HEK293 (cell line): ENCODE results near the gene ST8SIA5.

Experiments used
- CTCF ChIA-PET: fragments of 350-600 bp; formaldehyde crosslinking; extraction: SDS; loops from one replicate; lab custom pipeline; 2021; ENCODE audit warnings: antibody characterized with exemption; lab: Yijun Ruan, JAX
- POLR2A ChIA-PET: fragments of 300-600 bp; formaldehyde crosslinking; extraction: SDS; loops from one replicate; lab custom pipeline; 2020; ENCODE audit warnings: antibody characterized with exemption, inconsistent platforms; lab: Yijun Ruan, JAX
- H3K27ac ChIP-seq: fragments of 200-500 bp; sonication (Bioruptor generic); 2 replicates; pipeline ENCODE4 v1.5.1; 2014; ENCODE audit warnings: low read depth, low read length, control low read depth, inconsistent platforms; ENCODE audit errors: extremely low read depth
- H3K36me3 ChIP-seq, 2 experiments: fragments of 200-500 bp in 1 of 2; sonication (Bioruptor generic) in 1 of 2; 1 replicate in 1 of 2; 2 replicates in 1 of 2; pipeline ENCODE4 v1.5.1; 2014 to 2017; ENCODE audit warnings: inconsistent platforms in 2 of 2, low read length in 2 of 2; ENCODE audit not compliant: control insufficient read depth in 2 of 2, insufficient read depth in 1 of 2
- H3K4me1 ChIP-seq: fragments of 200-500 bp; sonication (Bioruptor generic); 2 replicates; pipeline ENCODE4 v1.5.1; 2014; ENCODE audit warnings: mild to moderate bottlenecking, low read length, inconsistent platforms; ENCODE audit not compliant: control insufficient read depth, insufficient read depth
- H3K4me3 ChIP-seq: 2 replicates; pipeline ENCODE4 v1.5.1; 2011; ENCODE audit warnings: low read depth, mild to moderate bottlenecking, control low read depth, low read length, moderate library complexity
- H3K9me3 ChIP-seq: fragments of 200-500 bp; sonication (Bioruptor generic); 2 replicates; pipeline ENCODE4 v1.5.1; 2014; ENCODE audit warnings: low read depth, low read length, inconsistent platforms; ENCODE audit not compliant: control insufficient read depth, insufficient read depth
- EGR2 ChIP-seq: fragments of 450-650 bp; formaldehyde crosslinking; IDR thresholded peaks from 2 replicates; pipeline ENCODE4 v1.5.1; 2016; ENCODE audit warnings: low read depth, missing biosample characterization, missing genetic modification characterization
- GFI1B ChIP-seq: fragments of 450-650 bp; formaldehyde crosslinking; IDR thresholded peaks from 2 replicates; pipeline ENCODE4 v1.5.1; 2016; ENCODE audit warnings: missing biosample characterization, missing genetic modification characterization
- HOXC10 ChIP-seq: sonication (generic); formaldehyde crosslinking; IDR thresholded peaks from 2 replicates; pipeline ENCODE4 v1.8.1; 2023; ENCODE audit warnings: mild to moderate bottlenecking, missing genetic modification reagents
- KLF17 ChIP-seq: fragments of 450-650 bp; formaldehyde crosslinking; IDR thresholded peaks from 2 replicates; pipeline ENCODE4 v1.5.1; 2016; ENCODE audit warnings: missing biosample characterization, missing genetic modification characterization
- MYNN ChIP-seq: fragments of 450-650 bp; formaldehyde crosslinking; IDR thresholded peaks from 2 replicates; pipeline ENCODE4 v1.5.1; 2016; ENCODE audit warnings: missing biosample characterization, missing genetic modification characterization, borderline replicate concordance
- SP2 ChIP-seq: fragments of 450-650 bp; formaldehyde crosslinking; IDR thresholded peaks from 2 replicates; pipeline ENCODE4 v1.5.1; 2016; ENCODE audit warnings: missing biosample characterization, missing genetic modification characterization
- TCF7L2 ChIP-seq: IDR thresholded peaks from 2 replicates; pipeline ENCODE4 v1.6.1; 2011; ENCODE audit warnings: low read depth, mild to moderate bottlenecking, inconsistent platforms, low read length, moderate library complexity, borderline replicate concordance
- ZEB2 ChIP-seq: fragments of 450-650 bp; formaldehyde crosslinking; IDR thresholded peaks from 2 replicates; pipeline ENCODE4 v1.5.1; 2016; ENCODE audit warnings: missing biosample characterization, missing genetic modification characterization
- ZFHX2 ChIP-seq: fragments of 450-650 bp; formaldehyde crosslinking; conservative IDR thresholded peaks from 2 replicates; pipeline ENCODE4 v1.5.1; 2016; ENCODE audit warnings: missing biosample characterization, missing genetic modification characterization
- ZNF121 ChIP-seq: fragments of 450-650 bp; formaldehyde crosslinking; IDR thresholded peaks from 2 replicates; pipeline ENCODE4 v1.5.1; 2016; ENCODE audit warnings: missing biosample characterization, missing genetic modification characterization
- ZNF146 ChIP-seq: fragments of 450-650 bp; formaldehyde crosslinking; IDR thresholded peaks from 2 replicates; pipeline ENCODE4 v1.5.1; 2016; ENCODE audit warnings: missing biosample characterization, missing genetic modification characterization
- ZNF350 ChIP-seq: fragments of 450-650 bp; formaldehyde crosslinking; IDR thresholded peaks from 2 replicates; pipeline ENCODE4 v1.5.0; 2017; ENCODE audit warnings: missing biosample characterization, mild to moderate bottlenecking, missing genetic modification characterization
- ZNF404 ChIP-seq: fragments of 450-650 bp; formaldehyde crosslinking; IDR thresholded peaks from 2 replicates; pipeline ENCODE4 v1.5.1; 2017; ENCODE audit warnings: missing biosample characterization, missing genetic modification characterization
- ZNF473 ChIP-seq: fragments of 450-650 bp; formaldehyde crosslinking; IDR thresholded peaks from 2 replicates; pipeline ENCODE4 v1.5.1; 2017; ENCODE audit warnings: missing biosample characterization, missing genetic modification characterization
- ZNF530 ChIP-seq: fragments of 450-650 bp; formaldehyde crosslinking; IDR thresholded peaks from 2 replicates; pipeline ENCODE4 v1.5.1; 2016; ENCODE audit warnings: low read depth, missing biosample characterization, missing genetic modification characterization
- ZNF596 ChIP-seq: fragments of 450-650 bp; IDR thresholded peaks from 2 replicates; pipeline ENCODE4 v1.5.0; 2018; ENCODE audit warnings: missing biosample characterization, mild to moderate bottlenecking, missing genetic modification characterization, moderate library complexity
- ZNF701 ChIP-seq: fragments of 450-650 bp; formaldehyde crosslinking; IDR thresholded peaks from 2 replicates; pipeline ENCODE4 v1.5.1; 2016; ENCODE audit warnings: missing biosample characterization, missing genetic modification characterization
- ZNF747 ChIP-seq: fragments of 450-650 bp; formaldehyde crosslinking; IDR thresholded peaks from 2 replicates; pipeline ENCODE4 v1.5.1; 2016; ENCODE audit warnings: missing biosample characterization, missing genetic modification characterization
- TF ChIP-seq, protein P1 (sequence below): fragments of 450-650 bp; formaldehyde crosslinking; conservative IDR thresholded peaks from 2 replicates; pipeline ENCODE4 v1.5.1; 2016; ENCODE audit warnings: low read depth, missing biosample characterization, missing genetic modification characterization
- TF ChIP-seq, protein P2 (sequence below): fragments of 450-650 bp; formaldehyde crosslinking; IDR thresholded peaks from 2 replicates; pipeline ENCODE4 v1.5.1; 2016; ENCODE audit warnings: missing biosample characterization, missing genetic modification characterization, low read depth
- TF ChIP-seq, protein P3 (sequence below): fragments of 450-650 bp; formaldehyde crosslinking; IDR thresholded peaks from 2 replicates; pipeline ENCODE4 v1.5.1; 2016; ENCODE audit warnings: missing biosample characterization, missing genetic modification characterization

ST8SIA5 gene

GRCh38 chr18:46688853-46689525, 67.9 kb downstream of the ST8SIA5 start:
- ChIA-PET POLR2A (no interaction called here), CTCF (interaction anchor here (0.5 kb wide), 1 partner anchor 563 kb away, joined by 3 read pairs; no protein-coding TSS in a partner anchor)
- Histone ChIP-seq H3K36me3 (no peaks in the 10 kb centered on the region), H3K4me3 (no peak overlapping the region), H3K4me1 (no peaks in the 10 kb centered on the region), H3K9me3 (no peaks in the 10 kb centered on the region), H3K27ac (no peak overlapping the region)
- TF ChIP-seq ZFHX2 (tag by site-specific recombination) (peak; percentile 89), SP2 (tag by site-specific recombination) (no peak), KLF17 (tag by site-specific recombination) (no peak), MYNN (no peak), ZNF146 (tag by site-specific recombination) (no peak), ZNF596 (tag by site-specific recombination) (no peak), ZNF404 (tag by site-specific recombination) (no peak), EGR2 (tag by site-specific recombination) (peak; percentile 89), ZNF350 (tag by site-specific recombination) (no peak), ZNF473 (no peak), ZNF530 (no peak)
- TF ChIP-seq, protein P1, sequence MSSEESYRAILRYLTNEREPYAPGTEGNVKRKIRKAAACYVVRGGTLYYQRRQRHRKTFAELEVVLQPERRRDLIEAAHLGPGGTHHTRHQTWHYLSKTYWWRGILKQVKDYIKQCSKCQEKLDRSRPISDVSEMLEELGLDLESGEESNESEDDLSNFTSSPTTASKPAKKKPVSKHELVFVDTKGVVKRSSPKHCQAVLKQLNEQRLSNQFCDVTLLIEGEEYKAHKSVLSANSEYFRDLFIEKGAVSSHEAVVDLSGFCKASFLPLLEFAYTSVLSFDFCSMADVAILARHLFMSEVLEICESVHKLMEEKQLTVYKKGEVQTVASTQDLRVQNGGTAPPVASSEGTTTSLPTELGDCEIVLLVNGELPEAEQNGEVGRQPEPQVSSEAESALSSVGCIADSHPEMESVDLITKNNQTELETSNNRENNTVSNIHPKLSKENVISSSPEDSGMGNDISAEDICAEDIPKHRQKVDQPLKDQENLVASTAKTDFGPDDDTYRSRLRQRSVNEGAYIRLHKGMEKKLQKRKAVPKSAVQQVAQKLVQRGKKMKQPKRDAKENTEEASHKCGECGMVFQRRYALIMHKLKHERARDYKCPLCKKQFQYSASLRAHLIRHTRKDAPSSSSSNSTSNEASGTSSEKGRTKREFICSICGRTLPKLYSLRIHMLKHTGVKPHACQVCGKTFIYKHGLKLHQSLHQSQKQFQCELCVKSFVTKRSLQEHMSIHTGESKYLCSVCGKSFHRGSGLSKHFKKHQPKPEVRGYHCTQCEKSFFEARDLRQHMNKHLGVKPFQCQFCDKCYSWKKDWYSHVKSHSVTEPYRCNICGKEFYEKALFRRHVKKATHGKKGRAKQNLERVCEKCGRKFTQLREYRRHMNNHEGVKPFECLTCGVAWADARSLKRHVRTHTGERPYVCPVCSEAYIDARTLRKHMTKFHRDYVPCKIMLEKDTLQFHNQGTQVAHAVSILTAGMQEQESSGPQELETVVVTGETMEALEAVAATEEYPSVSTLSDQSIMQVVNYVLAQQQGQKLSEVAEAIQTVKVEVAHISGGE: no peak

DNA sequence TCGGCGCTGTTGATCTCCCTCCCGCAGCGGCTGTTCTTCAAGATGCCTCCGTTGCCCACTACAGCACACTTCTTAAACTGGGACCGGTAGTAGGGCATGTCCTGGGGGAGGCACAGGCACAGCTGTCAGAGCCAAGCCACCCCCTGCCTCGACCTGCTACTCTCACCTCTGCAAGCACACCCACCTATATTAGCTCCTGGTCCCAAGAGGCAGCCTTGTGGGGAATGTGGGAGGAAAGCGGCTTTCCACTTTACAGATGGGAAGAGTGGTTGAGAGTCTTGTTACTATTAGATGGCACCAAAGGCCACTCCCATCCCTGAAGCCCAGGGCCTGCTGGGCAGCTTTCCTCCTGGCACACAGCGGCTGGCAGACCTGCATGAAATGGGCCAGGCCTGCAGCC, 70.7 kb downstream of the ST8SIA5 start:
- no peaks in the 10 kb centered on the region for H3K4me1 ChIP-seq
- TF ChIP-seq, protein P2, sequence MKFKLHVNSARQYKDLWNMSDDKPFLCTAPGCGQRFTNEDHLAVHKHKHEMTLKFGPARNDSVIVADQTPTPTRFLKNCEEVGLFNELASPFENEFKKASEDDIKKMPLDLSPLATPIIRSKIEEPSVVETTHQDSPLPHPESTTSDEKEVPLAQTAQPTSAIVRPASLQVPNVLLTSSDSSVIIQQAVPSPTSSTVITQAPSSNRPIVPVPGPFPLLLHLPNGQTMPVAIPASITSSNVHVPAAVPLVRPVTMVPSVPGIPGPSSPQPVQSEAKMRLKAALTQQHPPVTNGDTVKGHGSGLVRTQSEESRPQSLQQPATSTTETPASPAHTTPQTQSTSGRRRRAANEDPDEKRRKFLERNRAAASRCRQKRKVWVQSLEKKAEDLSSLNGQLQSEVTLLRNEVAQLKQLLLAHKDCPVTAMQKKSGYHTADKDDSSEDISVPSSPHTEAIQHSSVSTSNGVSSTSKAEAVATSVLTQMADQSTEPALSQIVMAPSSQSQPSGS (tag by site-specific recombination): no peak
- TF ChIP-seq, protein P3, sequence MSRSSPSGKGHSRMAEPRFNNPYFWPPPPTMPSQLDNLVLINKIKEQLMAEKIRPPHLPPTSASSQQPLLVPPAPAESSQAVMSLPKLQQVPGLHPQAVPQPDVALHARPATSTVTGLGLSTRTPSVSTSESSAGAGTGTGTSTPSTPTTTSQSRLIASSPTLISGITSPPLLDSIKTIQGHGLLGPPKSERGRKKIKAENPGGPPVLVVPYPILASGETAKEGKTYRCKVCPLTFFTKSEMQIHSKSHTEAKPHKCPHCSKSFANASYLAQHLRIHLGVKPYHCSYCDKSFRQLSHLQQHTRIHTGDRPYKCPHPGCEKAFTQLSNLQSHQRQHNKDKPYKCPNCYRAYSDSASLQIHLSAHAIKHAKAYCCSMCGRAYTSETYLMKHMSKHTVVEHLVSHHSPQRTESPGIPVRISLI (tag by site-specific recombination): no peak
- TF ChIP-seq EGR2 (tag by site-specific recombination) (peak; percentile 75), HOXC10 (no peak), ZNF596 (tag by site-specific recombination) (no peak), ZFHX2 (tag by site-specific recombination) (peak; percentile 57), ZNF701 (tag by site-specific recombination) (no peak), ZNF747 (no peak), TCF7L2 (no peak), GFI1B (tag by site-specific recombination) (no peak), ZEB2 (tag by site-specific recombination) (no peak), ZNF121 (tag by site-specific recombination) (no peak)
- CTCF ChIA-PET: no interaction called here
- no peaks in the 10 kb centered on the region for H3K36me3 ChIP-seq
- no peak overlapping the region for H3K27ac ChIP-seq
- no peaks in the 10 kb centered on the region for H3K9me3 ChIP-seq
- H3K4me3 ChIP-seq: no peak overlapping the region
- POLR2A ChIA-PET: no interaction called here
